ENCODE data around the gene CNNM3. TPM values are rescaled to one million over a fixed set of nuclear protein-coding genes. Genes with fewer than 3 reads are reported as not detected.

Gene CNNM3
- total RNA-seq, 1 donor from 2014 or later, result 27.5 TPM

DNA sequence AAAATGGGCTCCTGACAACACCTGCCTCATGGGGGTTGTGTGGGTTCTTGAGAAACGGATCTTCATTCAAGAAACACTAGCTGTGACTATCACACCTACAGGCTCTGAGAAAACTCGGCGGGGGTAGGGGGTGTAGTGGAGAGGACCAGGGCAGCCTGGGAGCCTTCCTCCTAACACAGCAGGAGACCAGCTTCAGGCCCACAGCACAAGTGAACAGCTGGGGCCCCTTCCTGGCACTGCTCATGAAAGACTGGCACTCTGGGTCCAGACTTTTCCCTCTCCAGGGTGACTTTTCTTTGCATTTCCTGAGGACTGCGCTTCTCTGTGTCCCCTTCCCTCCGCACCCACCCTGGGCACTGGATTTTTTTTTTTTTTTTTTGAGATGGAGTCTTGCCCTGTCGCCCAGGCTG lies 61.0 kb downstream of the CNNM3 start:
- H3K27ac Mint-ChIP-seq, result no peak overlapping the region
- H3K4me3 Mint-ChIP-seq, result no peak overlapping the region
- no peaks in the 10 kb centered on the region for H3K27me3 Mint-ChIP-seq (ENCODE audit: low read depth)
- H3K9me3 Mint-ChIP-seq, result no peaks in the 10 kb centered on the region
- H3K36me3 Mint-ChIP-seq, result no peaks in the 10 kb centered on the region
- peaks cover 72% of the 10 kb centered on the region for H3K4me1 Mint-ChIP-seq
- no peak for DNase-seq (ENCODE audit: low spot score in 2 of 2, unreplicated experiment in 2 of 2)
- TF ChIP-seq, protein P1, sequence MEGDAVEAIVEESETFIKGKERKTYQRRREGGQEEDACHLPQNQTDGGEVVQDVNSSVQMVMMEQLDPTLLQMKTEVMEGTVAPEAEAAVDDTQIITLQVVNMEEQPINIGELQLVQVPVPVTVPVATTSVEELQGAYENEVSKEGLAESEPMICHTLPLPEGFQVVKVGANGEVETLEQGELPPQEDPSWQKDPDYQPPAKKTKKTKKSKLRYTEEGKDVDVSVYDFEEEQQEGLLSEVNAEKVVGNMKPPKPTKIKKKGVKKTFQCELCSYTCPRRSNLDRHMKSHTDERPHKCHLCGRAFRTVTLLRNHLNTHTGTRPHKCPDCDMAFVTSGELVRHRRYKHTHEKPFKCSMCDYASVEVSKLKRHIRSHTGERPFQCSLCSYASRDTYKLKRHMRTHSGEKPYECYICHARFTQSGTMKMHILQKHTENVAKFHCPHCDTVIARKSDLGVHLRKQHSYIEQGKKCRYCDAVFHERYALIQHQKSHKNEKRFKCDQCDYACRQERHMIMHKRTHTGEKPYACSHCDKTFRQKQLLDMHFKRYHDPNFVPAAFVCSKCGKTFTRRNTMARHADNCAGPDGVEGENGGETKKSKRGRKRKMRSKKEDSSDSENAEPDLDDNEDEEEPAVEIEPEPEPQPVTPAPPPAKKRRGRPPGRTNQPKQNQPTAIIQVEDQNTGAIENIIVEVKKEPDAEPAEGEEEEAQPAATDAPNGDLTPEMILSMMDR (IDR thresholded peaks at IDR 0.05; ENCODE audit: unreplicated experiment), result no peak

DNA sequence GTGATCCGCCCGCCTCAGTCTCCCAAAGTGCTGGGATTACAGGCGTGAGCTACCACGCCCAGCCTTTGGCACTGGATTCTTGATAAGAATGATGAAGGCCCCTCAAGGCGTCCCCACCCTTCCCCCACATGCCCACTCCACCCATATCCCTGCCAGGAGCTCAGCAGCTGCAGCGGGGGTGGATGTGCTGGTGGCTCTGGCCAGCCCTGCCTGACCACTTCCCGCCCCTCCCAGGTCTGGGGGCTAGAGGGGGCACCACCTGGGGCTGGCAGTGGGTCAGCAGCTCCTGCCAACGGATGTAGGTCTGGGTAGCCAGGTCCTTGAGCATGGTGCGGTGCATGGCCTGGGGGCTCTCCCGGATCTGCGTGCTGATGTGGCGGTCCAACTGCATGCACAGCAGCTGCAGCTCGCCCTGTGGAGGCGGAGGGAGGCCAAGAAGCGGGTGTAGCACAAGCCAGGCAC lies 61.6 kb downstream of the CNNM3 start:
- Mint-ChIP-seq H3K27ac (no peak overlapping the region), H3K4me1 (peaks cover 72% of the 10 kb centered on the region), H3K4me3 (no peak overlapping the region), H3K9me3 (no peaks in the 10 kb centered on the region), H3K36me3 (no peaks in the 10 kb centered on the region), H3K27me3 (ENCODE audit: low read depth) (no peaks in the 10 kb centered on the region)
- no peak for DNase-seq (ENCODE audit: low spot score in 2 of 2, unreplicated experiment in 2 of 2)
- TF ChIP-seq, protein P1 (IDR thresholded peaks at IDR 0.05; ENCODE audit: unreplicated experiment), result no peak

DNA sequence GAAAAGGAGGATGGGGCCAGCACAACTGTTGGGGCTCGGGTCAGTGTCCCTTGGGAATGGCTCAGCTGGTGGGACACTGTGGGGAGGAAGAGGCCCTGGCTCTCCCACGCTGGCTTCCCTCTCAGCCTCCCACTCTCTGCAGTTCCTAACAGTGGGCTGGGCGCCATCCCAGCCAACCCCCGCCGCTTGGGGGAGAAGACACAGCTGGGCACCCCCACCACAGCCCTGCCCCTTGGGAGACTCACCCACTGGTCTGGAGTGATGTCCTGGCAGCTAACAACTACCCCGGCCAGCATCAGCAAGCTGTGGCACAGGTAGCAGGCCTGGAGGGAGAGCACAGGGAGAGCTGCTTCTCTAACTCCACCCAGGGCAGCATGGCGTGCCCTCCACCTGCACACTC lies 62.1 kb downstream of the CNNM3 start:
- H3K4me1 Mint-ChIP-seq, result peaks cover 70% of the 10 kb centered on the region
- TF ChIP-seq, protein P1 (IDR thresholded peaks at IDR 0.05; ENCODE audit: unreplicated experiment), result no peak
- H3K27me3 Mint-ChIP-seq (ENCODE audit: low read depth), result no peaks in the 10 kb centered on the region
- H3K36me3 Mint-ChIP-seq, result no peaks in the 10 kb centered on the region
- no peak for DNase-seq (ENCODE audit: low spot score in 2 of 2, unreplicated experiment in 2 of 2)
- H3K4me3 Mint-ChIP-seq, result no peak overlapping the region
- H3K9me3 Mint-ChIP-seq, result no peaks in the 10 kb centered on the region
- no peak overlapping the region for H3K27ac Mint-ChIP-seq

DNA sequence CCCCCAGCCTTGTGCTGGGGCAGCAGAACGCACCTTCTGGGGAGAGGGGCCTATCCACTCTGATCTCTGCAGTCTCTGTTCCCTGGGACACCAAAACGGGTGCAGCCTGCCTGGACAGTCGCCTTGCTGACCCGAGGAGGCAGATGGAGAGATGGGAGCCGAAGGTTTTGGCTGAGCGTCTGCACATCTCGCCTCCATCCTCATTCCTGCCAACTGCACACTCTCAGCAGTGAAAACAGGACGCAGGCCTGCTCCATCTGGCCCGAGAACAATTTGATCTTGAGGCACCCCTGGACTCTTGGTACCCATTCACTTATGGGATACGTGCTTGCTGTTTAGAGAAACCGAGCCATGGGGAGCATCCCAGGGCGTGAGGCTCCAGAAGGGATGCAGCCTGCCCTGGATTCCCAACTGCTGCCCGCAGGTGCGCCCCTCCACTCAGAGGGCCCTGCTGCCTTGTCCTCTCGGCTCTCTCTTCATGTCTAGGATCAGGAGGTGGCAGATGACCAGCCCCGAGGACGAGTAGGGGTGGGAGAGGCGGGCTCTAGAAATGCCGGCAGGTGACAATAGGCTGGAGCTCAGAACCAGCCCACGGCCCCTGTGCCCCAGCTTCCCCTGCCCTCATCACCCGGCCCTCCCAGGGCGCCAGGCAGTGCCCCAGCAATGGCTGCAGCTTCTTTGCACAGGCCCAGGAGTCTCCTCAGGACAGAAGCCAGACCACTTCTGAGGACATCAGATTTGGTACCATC lies 62.9 kb downstream of the CNNM3 start:
- H3K9me3 Mint-ChIP-seq, result no peaks in the 10 kb centered on the region
- no peak for DNase-seq (ENCODE audit: low spot score in 2 of 2, unreplicated experiment in 2 of 2)
- no peaks in the 10 kb centered on the region for H3K36me3 Mint-ChIP-seq
- H3K27me3 Mint-ChIP-seq (ENCODE audit: low read depth), result no peaks in the 10 kb centered on the region
- no peak overlapping the region for H3K4me3 Mint-ChIP-seq
- TF ChIP-seq, protein P1 (IDR thresholded peaks at IDR 0.05; ENCODE audit: unreplicated experiment), result no peak
- H3K4me1 Mint-ChIP-seq, result peaks cover 62% of the 10 kb centered on the region
- H3K27ac Mint-ChIP-seq, result no peak overlapping the region

DNA sequence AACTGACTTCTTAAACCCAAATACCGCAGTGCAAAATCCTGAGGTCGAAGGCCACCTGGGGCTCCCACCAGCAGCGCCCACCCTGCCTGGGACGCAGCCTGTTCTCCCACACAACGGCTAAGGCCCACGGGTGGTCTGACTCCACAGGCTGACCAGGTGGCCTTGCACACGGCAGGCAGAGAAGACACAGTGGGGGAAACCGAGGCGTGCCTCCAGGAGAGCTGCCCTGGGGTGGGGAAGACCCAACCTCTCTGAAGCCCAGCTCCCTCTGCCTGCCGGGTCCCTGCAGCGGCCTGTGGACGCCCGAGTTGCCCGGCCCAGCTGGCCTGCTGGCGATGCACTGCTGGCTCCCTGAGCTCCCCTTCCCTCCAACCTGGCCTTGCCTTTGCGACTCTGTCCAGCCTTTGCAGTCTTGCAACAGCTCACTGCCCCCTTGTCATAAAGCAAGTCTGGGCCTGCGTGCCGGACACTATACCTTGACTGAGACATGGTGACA lies 63.5 kb downstream of the CNNM3 start:
- Mint-ChIP-seq H3K27me3 (ENCODE audit: low read depth) (no peaks in the 10 kb centered on the region), H3K36me3 (no peaks in the 10 kb centered on the region), H3K27ac (peak overlapping the region; percentile 74), H3K4me1 (peaks cover 60% of the 10 kb centered on the region), H3K4me3 (no peak overlapping the region), H3K9me3 (no peaks in the 10 kb centered on the region)
- no peak for DNase-seq (ENCODE audit: low spot score in 2 of 2, unreplicated experiment in 2 of 2)
- TF ChIP-seq, protein P1 (IDR thresholded peaks at IDR 0.05; ENCODE audit: unreplicated experiment), result no peak

Data from mesothelial cell of epicardium (in vitro differentiated cells).